Epithelial cell of umbilical artery (primary cell): ENCODE measurements around the gene ABCG8. TPM values are rescaled to one million over a fixed set of nuclear protein-coding genes. Genes with fewer than 3 reads are reported as not detected.

ENCODE experiments used
- total RNA-seq: library from RNA; depleted of rRNA; stranded (reverse); fragments of >200 nt; gene quantifications from 2 replicates; pipeline ENCODE4 v1.2.3, GENCODE V29; 2014

ABCG8 gene
- not detected in 2 replicates for total RNA-seq

DNA sequence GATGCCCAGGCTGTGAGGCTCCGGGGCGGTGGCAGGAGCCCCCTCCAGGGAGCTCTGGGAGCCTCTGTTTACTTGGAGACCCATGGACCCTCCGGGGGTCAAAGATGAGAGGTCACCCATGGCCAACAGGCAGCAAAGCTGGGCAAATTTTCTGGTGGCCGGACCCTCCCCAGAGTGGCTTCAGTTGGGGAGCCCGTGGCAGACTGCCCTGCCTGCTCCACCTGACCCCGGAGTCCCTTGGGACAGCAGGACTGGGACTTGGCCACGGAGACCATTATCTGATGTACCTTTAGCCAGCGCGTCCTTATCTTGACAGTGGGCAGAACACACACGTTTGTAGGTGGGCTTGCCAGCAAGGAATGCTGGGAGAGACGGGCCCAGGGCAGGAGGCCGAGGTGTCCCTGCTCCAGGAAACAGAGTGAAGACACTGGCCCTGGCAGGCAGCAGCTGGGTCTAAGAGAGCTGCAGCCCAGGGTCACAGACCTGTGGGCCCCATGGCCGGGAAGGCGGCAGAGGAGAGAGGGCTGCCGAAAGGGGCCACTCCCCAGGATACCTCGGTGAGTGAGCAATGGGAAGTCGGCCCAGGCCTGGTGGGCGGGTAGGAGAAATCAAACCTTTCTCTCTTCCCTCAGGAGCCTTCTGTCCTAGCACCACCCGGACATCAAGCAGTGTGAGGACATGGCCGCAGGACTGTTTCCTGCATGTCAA lies at the start of gene ABCG8, which contains the start of gene ABCG5:
ABCG8 (plus strand) TSS at position 412 of the 708 bp plus-strand sequence; CDS start at position 495, 83 bp downstream.
ABCG5 (minus strand) TSS at position 280 of the 708 bp plus-strand sequence; CDS start at position 120, 160 bp downstream.

Other genes with a start within 250 kb of the ABCG8 start
- 22.4 and 25.2 TPM in 2 replicates for gene THADA, start 242.9 kb upstream of the ABCG8 start, total RNA-seq
- gene PLEKHH2, start 201.7 kb upstream of the ABCG8 start, total RNA-seq = 0.15 and 0.32 TPM in 2 replicates
- gene C1GALT1C1L, start 162.5 kb upstream of the ABCG8 start, total RNA-seq = 0.97 TPM in 1 of 2 replicates, not detected in the other
- 11.7 and 15.3 TPM in 2 replicates for gene DYNC2LI1, start 64.9 kb upstream of the ABCG8 start, total RNA-seq
- not detected in 2 replicates for gene ABCG5, start 132 bp upstream of the ABCG8 start, total RNA-seq
- 69.8 and 75.7 TPM in 2 replicates for gene LRPPRC, start 157.0 kb downstream of the ABCG8 start, total RNA-seq